Fibroblast of skin of abdomen (primary cell): ENCODE data around the gene ITCH.
"Not testable (repeated sequence)": the region's sequence is repeated elsewhere in the genome, so short reads cannot be mapped to it uniquely, and the experiment has no call there.

Experiments
- DNase-seq: peaks from one replicate; pipeline ENCODE4 v3.0.0-alpha.2; 2013

The ITCH gene

GRCh38 chr20:34344238-34344637, 18.8 kb upstream of the ITCH start:
- DNase-seq: no peak

GRCh38 chr20:34345402-34345736, 17.7 kb upstream of the ITCH start:
- DNase-seq: no peak

- DNase-seq: not testable (repeated sequence)
Observed at GRCh38 chr20:34345839-34346532, 17.1 kb upstream of the ITCH start.

- not testable (repeated sequence) for DNase-seq
Observed at GRCh38 chr20:34346533-34346865, 16.6 kb upstream of the ITCH start.

- DNase-seq: no peak
Observed at GRCh38 chr20:34347571-34347970, 15.5 kb upstream of the ITCH start.

GRCh38 chr20:34350095-34350494, 13.0 kb upstream of the ITCH start:
- no peak for DNase-seq

- not testable (repeated sequence) for DNase-seq
Observed at GRCh38 chr20:34353467-34353866, 9.6 kb upstream of the ITCH start.

GRCh38 chr20:34355427-34355826, 7.6 kb upstream of the ITCH start:
- no peak for DNase-seq

GRCh38 chr20:34359729-34360128, 3.3 kb upstream of the ITCH start:
- DNase-seq: not testable (repeated sequence)

- DNase-seq: no peak
Observed at GRCh38 chr20:34362502-34363061, 491 bp upstream of the ITCH start.

GRCh38 chr20:34363465-34364222, 571 bp downstream of the ITCH start:
- DNase-seq: peak; percentile 48

- DNase-seq: no peak
Observed at GRCh38 chr20:34364223-34364506, 1.1 kb downstream of the ITCH start.

- no peak for DNase-seq
Observed at GRCh38 chr20:34365765-34366213, 2.7 kb downstream of the ITCH start.

- DNase-seq: no peak
Observed at GRCh38 chr20:34367155-34367554, 4.1 kb downstream of the ITCH start.

- not testable (repeated sequence) for DNase-seq
Observed at GRCh38 chr20:34367911-34368310, 4.8 kb downstream of the ITCH start.

GRCh38 chr20:34368547-34368946, 5.5 kb downstream of the ITCH start:
- DNase-seq: no peak

- no peak for DNase-seq
Observed at GRCh38 chr20:34369265-34369664, 6.2 kb downstream of the ITCH start.

- no peak for DNase-seq
Observed at GRCh38 chr20:34370062-34370461, 7.0 kb downstream of the ITCH start.

- DNase-seq: no peak
Observed at GRCh38 chr20:34373445-34373844, 10.4 kb downstream of the ITCH start.

- no peak for DNase-seq
Observed at GRCh38 chr20:34374209-34374760, 11.2 kb downstream of the ITCH start.

- no peak for DNase-seq
Observed at GRCh38 chr20:34375977-34376430, 12.9 kb downstream of the ITCH start.

GRCh38 chr20:34377072-34377847, 14.2 kb downstream of the ITCH start:
- DNase-seq: no peak

- DNase-seq: no peak
Observed at GRCh38 chr20:34382174-34382573, 19.1 kb downstream of the ITCH start.
